GM12864 (cell line): ENCODE data around the gene CC2D1B.

Experiments used
- DNase-seq: peaks from one replicate; pipeline ENCODE4 v3.0.0-alpha.2; 2011; ENCODE audit warnings: low read depth
- H3K4me3 ChIP-seq: 2 replicates; pipeline ENCODE4 v1.5.1; 2011; ENCODE audit warnings: mild to moderate bottlenecking, low read depth, low read length, control low read depth
- CTCF ChIP-seq: IDR thresholded peaks from 2 replicates; pipeline ENCODE4 v1.5.1; 2011; ENCODE audit warnings: low read depth, mild to moderate bottlenecking, moderate library complexity, low read length, control low read depth, inconsistent platforms; ENCODE audit errors: missing control alignments

The CC2D1B gene

GRCh38 chr1:52368383-52369172, 2.6 kb upstream of the CC2D1B start:
- DNase-seq = no peak
- peak; percentile 5 for TF ChIP-seq CTCF
- H3K4me3 ChIP-seq = peak overlapping the region; percentile 59

- no peak for TF ChIP-seq CTCF
- DNase-seq = no peak
- no peak overlapping the region for H3K4me3 ChIP-seq
Measured at GRCh38 chr1:52367272-52367671, 1.3 kb upstream of the CC2D1B start.

- peak overlapping the region; percentile 91 for H3K4me3 ChIP-seq
- TF ChIP-seq CTCF = no peak
- DNase-seq = no peak
Measured at GRCh38 chr1:52366517-52366827, 467 bp upstream of the CC2D1B start.

- no peak for TF ChIP-seq CTCF
- DNase-seq = no peak
Measured at GRCh38 chr1:52365071-52365745, 797 bp downstream of the CC2D1B start.

GRCh38 chr1:52364235-52364839, 1.7 kb downstream of the CC2D1B start:
- peak overlapping the region; percentile 91; the same call in 1 of the 2 replicates for H3K4me3 ChIP-seq
- TF ChIP-seq CTCF = peak; percentile 23
- DNase-seq = no peak

More at GRCh38 chr1:52365071-52365745, 797 bp downstream of the CC2D1B start:
- H3K4me3 ChIP-seq = peak overlapping the region; percentile 91

- no peak for TF ChIP-seq CTCF
- no peak overlapping the region for H3K4me3 ChIP-seq
- no peak for DNase-seq
Measured at GRCh38 chr1:52360595-52360968, 5.4 kb downstream of the CC2D1B start.
